ENCODE measurements around the gene LHFPL6.

The LHFPL6 gene

GRCh38 chr13:39327172-39327479, 275.9 kb downstream of the LHFPL6 start:
- no peak for DNase-seq (ENCODE audit: low read depth, low spot score)
- no peak overlapping the region for H3K27ac ChIP-seq

- no peak for DNase-seq (ENCODE audit: low read depth, low spot score)
- no peak overlapping the region for H3K27ac ChIP-seq
These were observed 276.4 kb downstream of the LHFPL6 start for GRCh38 chr13:39326469-39327171.

GRCh38 chr13:39324806-39325311, 278.1 kb downstream of the LHFPL6 start:
- H3K27ac ChIP-seq: no peak overlapping the region
- DNase-seq (ENCODE audit: low read depth, low spot score): no peak

GRCh38 chr13:39322836-39323585, 280.0 kb downstream of the LHFPL6 start:
- DNase-seq (ENCODE audit: low read depth, low spot score): no peak
- H3K27ac ChIP-seq: no peak overlapping the region

GRCh38 chr13:39321574-39321973, 281.4 kb downstream of the LHFPL6 start:
- DNase-seq (ENCODE audit: low read depth, low spot score): no peak

GRCh38 chr13:39318161-39318560, 284.8 kb downstream of the LHFPL6 start:
- DNase-seq (ENCODE audit: low read depth, low spot score): no peak
- H3K27ac ChIP-seq: no peak overlapping the region

More at GRCh38 chr13:39321574-39321973, 281.4 kb downstream of the LHFPL6 start:
- no peak overlapping the region for H3K27ac ChIP-seq

GRCh38 chr13:39317291-39317690, 285.7 kb downstream of the LHFPL6 start:
- no peak overlapping the region for H3K27ac ChIP-seq
- no peak for DNase-seq (ENCODE audit: low read depth, low spot score)

GRCh38 chr13:39315796-39316195, 287.2 kb downstream of the LHFPL6 start:
- no peak for DNase-seq (ENCODE audit: low read depth, low spot score)
- no peak overlapping the region for H3K27ac ChIP-seq

- no peak overlapping the region for H3K27ac ChIP-seq
- peak; percentile 8 for DNase-seq (ENCODE audit: low read depth, low spot score)
These were observed 289.3 kb downstream of the LHFPL6 start for GRCh38 chr13:39313721-39314120.

- no peak for DNase-seq (ENCODE audit: low read depth, low spot score)
- no peak overlapping the region for H3K27ac ChIP-seq
These were observed 290.4 kb downstream of the LHFPL6 start for GRCh38 chr13:39312596-39312995.

GRCh38 chr13:39311619-39312018, 291.4 kb downstream of the LHFPL6 start:
- DNase-seq (ENCODE audit: low read depth, low spot score): no peak
- H3K27ac ChIP-seq: no peak overlapping the region

- no peak overlapping the region for H3K27ac ChIP-seq
- no peak for DNase-seq (ENCODE audit: low read depth, low spot score)
These were observed 292.0 kb downstream of the LHFPL6 start for GRCh38 chr13:39310961-39311360.

- DNase-seq (ENCODE audit: low read depth, low spot score): no peak
- no peak overlapping the region for H3K27ac ChIP-seq
These were observed 296.1 kb downstream of the LHFPL6 start for GRCh38 chr13:39306639-39307589.

- no peak overlapping the region for H3K27ac ChIP-seq
- no peak for DNase-seq (ENCODE audit: low read depth, low spot score)
These were observed 300.2 kb downstream of the LHFPL6 start for GRCh38 chr13:39302820-39303219.

GRCh38 chr13:39298951-39299350, 304.0 kb downstream of the LHFPL6 start:
- H3K27ac ChIP-seq: no peak overlapping the region
- DNase-seq (ENCODE audit: low read depth, low spot score): no peak

GRCh38 chr13:39297664-39298171, 305.3 kb downstream of the LHFPL6 start:
- no peak overlapping the region for H3K27ac ChIP-seq
- no peak for DNase-seq (ENCODE audit: low read depth, low spot score)

GRCh38 chr13:39297023-39297422, 306.0 kb downstream of the LHFPL6 start:
- no peak overlapping the region for H3K27ac ChIP-seq
- DNase-seq (ENCODE audit: low read depth, low spot score): no peak

- H3K27ac ChIP-seq: no peak overlapping the region
- no peak for DNase-seq (ENCODE audit: low read depth, low spot score)
These were observed 306.8 kb downstream of the LHFPL6 start for GRCh38 chr13:39296193-39296592.

All from epithelial cell of prostate (primary cell).